Activated CD8-positive, alpha-beta memory T cell treated with anti-CD3 and anti-CD28 coated beads, Interleukin-2, amount 10 ng/mL, durations not matched to agents 7 days and 5 days (primary cell): ENCODE results near the gene MED10. TPM values are rescaled to one million over a fixed set of nuclear protein-coding genes. Genes with fewer than 3 reads are reported as not detected.

Experiments
- ATAC-seq: fragments of 150-1000 bp; cut with Tn5 transposase; one replicate; pipeline ENCODE4 v1.10.0; 2021; ENCODE audit warnings: moderate library complexity
- CTCF ChIA-PET: fragments of 350-600 bp; sonication (Branson Sonifier 250); formaldehyde crosslinking; loops from one replicate; lab custom pipeline; 2021; ENCODE audit warnings: antibody characterized with exemption; lab: Charles Lee
- DNase-seq: peaks from one replicate; pipeline ENCODE4 v3.0.0-alpha.2; 2020
- H3K27ac Mint-ChIP-seq: one replicate; pipeline ENCODE4 v1.8.0; 2021; ENCODE audit warnings: mild to moderate bottlenecking, mixed read lengths
- H3K27me3 Mint-ChIP-seq: one replicate; pipeline ENCODE4 v1.8.0; 2021; ENCODE audit warnings: mixed read lengths
- H3K36me3 Mint-ChIP-seq: one replicate; pipeline ENCODE4 v1.8.0; 2021; ENCODE audit warnings: mild to moderate bottlenecking, mixed read lengths
- H3K4me1 Mint-ChIP-seq: one replicate; pipeline ENCODE4 v1.8.0; 2021; ENCODE audit warnings: mixed read lengths
- H3K4me3 Mint-ChIP-seq: one replicate; pipeline ENCODE4 v1.8.0; 2021; ENCODE audit warnings: mild to moderate bottlenecking, moderate library complexity, mixed read lengths
- H3K9me3 Mint-ChIP-seq: one replicate; pipeline ENCODE4 v1.8.0; 2022; ENCODE audit warnings: low read depth, mixed read lengths
- total RNA-seq, 2 experiments: library from RNA; stranded (reverse); gene quantifications; one replicate each; pipeline ENCODE4 v1.2.3, GENCODE V29; 2021

Gene MED10
- total RNA-seq, 2 experiments from 2014 or later = 41.2 to 48.4 TPM

DNA sequence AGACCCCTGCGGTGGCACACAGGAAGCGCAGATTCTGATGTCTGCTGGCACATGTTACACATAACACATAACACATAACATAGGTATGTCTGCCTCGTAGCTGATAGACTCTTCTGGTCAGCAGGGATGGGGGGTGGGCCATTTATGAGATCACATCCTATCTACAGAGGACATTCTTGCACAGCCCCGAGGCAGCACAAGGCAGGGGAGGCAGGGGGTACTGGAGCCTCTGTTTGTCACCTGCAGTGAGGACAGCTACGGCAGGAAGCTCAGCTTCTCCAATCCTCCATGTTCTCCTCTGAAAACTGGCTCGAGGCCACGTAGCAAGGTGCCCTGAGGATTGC is 16.7 kb upstream of the MED10 start:
- ATAC-seq = no peak
- CTCF ChIA-PET = no interaction called here

DNA sequence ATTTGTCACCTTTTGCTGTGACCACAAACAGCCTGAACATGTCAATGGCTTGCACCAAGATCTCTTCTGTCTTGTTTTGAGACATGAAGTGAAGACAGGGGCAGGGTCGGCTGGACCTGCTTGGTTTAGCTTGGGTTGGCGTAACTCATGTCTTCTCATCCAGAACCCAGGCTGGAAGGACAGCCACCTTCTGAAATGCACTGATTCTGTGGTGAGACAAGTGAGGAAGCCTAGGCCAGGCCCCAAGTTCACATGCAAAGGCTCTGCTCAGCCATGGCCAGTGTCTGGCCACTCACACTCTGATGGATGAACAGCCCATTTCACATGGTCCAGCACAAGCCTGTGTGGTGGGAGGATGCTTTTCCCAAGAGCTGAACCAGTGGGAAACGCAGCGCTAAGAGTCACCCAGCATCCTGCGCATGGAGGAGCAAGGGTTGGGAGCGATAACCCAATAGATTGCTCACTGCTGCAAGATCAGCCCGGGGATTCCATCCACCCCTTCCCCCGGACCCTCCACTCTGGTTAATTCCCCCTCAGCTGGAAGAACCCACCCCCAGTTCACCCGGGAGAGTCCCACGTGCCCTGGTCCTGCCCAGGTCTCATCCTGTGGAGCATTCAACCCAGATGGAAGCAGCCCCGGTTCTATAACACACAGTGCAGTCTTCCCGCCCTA is 16.2 kb upstream of the MED10 start:
- H3K4me3 Mint-ChIP-seq = no peak overlapping the region
- CTCF ChIA-PET = no interaction called here
- H3K4me1 Mint-ChIP-seq = no peaks in the 10 kb centered on the region
- DNase-seq = no peak
- H3K27ac Mint-ChIP-seq = no peak overlapping the region
- H3K27me3 Mint-ChIP-seq = peaks cover 7% of the 10 kb centered on the region
- no peaks in the 10 kb centered on the region for H3K36me3 Mint-ChIP-seq
- H3K9me3 Mint-ChIP-seq = no peaks in the 10 kb centered on the region
- ATAC-seq = no peak

More for the DNA sequence above, 16.7 kb upstream of the MED10 start:
- DNase-seq = no peak
- H3K4me3 Mint-ChIP-seq = no peak overlapping the region
- H3K4me1 Mint-ChIP-seq = no peaks in the 10 kb centered on the region
- no peak overlapping the region for H3K27ac Mint-ChIP-seq
- H3K9me3 Mint-ChIP-seq = no peaks in the 10 kb centered on the region
- H3K27me3 Mint-ChIP-seq = peaks cover 6% of the 10 kb centered on the region
- H3K36me3 Mint-ChIP-seq = no peaks in the 10 kb centered on the region

DNA sequence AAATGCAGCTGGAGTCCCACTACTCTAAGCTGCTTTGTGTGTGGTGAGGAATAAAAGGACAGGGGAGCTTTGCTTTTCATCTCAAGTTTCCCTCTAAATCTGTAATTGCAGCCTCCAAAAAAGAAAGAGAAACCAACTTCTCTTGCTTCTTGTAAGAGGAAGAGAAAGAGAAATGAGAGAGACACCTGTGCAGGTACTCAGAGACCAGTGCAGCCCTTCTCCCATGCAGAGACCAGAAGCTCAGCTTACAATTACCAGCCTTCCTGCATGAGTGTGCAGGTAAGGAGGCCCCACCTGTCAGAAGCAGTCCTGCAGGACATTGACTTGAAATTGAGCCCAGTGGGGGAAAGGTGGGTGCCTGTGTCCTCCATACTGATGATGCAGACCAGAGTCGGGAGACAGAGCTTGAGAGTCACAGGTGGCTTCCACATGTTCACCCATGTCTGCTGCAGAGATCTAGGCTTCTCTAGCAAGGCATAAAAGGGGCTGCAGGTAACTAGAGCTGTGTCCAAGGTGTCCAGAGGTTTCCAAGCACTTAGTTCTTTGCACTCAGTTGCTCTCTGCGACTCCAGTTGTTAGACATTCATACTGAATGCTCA is 15.3 kb upstream of the MED10 start:
- ATAC-seq (no peak), DNase-seq (no peak)
- CTCF ChIA-PET = no interaction called here
- no peak overlapping the region for H3K4me3 Mint-ChIP-seq
- H3K27me3 Mint-ChIP-seq = peaks cover 10% of the 10 kb centered on the region
- no peak overlapping the region for H3K27ac Mint-ChIP-seq
- no peaks in the 10 kb centered on the region for H3K4me1 Mint-ChIP-seq
- H3K36me3 Mint-ChIP-seq = no peaks in the 10 kb centered on the region
- no peaks in the 10 kb centered on the region for H3K9me3 Mint-ChIP-seq

DNA sequence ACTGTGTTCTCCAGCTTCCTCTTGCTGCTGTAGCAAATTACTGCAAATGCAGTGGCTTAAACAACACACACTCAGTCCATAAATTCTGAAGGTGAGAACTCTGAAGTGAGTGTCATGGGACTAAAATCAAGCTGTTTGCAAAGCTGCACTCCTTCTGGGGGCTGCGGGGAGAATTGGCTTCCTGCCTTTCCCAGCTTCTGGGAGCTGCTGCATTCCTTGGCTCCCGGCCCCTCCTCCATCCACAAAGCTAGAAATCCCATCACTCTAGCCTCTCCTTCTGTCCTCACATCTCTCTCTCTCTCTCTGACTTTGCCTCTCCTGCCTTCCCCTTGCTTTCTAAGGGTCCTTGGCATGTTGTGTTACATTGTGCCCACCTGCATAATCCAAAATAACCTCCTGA is 14.2 kb upstream of the MED10 start:
- CTCF ChIA-PET = interaction anchor here (0.8 kb wide), 1 partner anchor 14 kb away, joined by 3 read pairs; the partner anchor contains the start of gene MED10
- DNase-seq (no peak), ATAC-seq (no peak)
- Mint-ChIP-seq H3K36me3 (no peaks in the 10 kb centered on the region), H3K4me1 (no peaks in the 10 kb centered on the region), H3K27me3 (peaks cover 10% of the 10 kb centered on the region), H3K27ac (no peak overlapping the region), H3K4me3 (no peak overlapping the region), H3K9me3 (no peaks in the 10 kb centered on the region)

DNA sequence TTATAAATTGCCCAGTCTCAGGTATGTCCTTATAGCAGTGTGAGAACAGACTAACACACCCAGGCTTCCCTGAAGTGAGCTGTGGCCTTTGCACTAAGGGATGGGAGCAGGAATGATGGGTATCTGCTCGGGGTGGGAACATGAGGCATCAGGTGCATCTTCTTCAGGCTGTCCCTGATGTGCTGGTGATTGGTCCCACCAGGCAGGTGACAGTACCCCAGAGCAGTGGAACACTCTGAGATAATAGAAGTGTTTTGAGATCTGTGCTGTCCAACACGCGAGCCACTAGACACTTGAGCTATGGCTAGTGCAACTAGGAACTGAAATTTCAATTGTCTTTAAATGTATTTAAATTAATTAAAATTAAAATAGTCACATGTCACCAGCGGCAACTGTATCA is 12.8 kb upstream of the MED10 start:
- Mint-ChIP-seq H3K27me3 (peaks cover 22% of the 10 kb centered on the region), H3K27ac (no peak overlapping the region), H3K36me3 (no peaks in the 10 kb centered on the region), H3K9me3 (no peaks in the 10 kb centered on the region), H3K4me3 (no peak overlapping the region), H3K4me1 (no peaks in the 10 kb centered on the region)
- DNase-seq = no peak
- CTCF ChIA-PET = no interaction called here
- ATAC-seq = no peak

DNA sequence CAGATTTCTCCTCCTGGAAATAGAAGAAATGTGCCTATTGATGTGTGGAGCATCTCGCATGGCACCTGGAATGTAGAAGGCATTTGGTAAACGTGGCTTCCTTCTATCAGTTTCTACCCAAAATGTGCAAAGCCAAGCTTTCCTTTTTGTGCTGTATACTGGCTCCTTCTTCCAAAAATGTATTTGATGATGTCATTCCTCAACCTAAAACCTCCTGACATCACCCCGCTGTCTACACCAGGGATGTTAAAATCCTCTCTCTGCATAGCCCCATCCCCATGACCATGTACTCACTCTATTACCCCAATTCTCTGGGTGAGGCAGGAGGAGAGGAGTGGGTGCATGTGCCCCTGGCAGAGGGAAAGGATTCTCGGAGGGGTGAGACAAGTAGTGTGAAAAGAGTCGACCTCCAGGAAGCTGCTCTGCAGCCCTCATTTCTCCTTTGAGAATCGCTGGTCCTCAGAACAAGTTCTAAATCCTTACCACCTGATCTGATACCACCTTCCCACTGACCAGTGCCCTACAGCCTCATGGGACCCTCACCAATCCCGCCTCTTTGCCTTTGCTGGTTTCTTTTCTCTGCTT is 11.7 kb upstream of the MED10 start:
- DNase-seq = no peak
- no peaks in the 10 kb centered on the region for H3K4me1 Mint-ChIP-seq
- no peaks in the 10 kb centered on the region for H3K9me3 Mint-ChIP-seq
- no peaks in the 10 kb centered on the region for H3K36me3 Mint-ChIP-seq
- H3K4me3 Mint-ChIP-seq = no peak overlapping the region
- no peak overlapping the region for H3K27ac Mint-ChIP-seq
- ATAC-seq = no peak
- CTCF ChIA-PET = no interaction called here
- peaks cover 29% of the 10 kb centered on the region for H3K27me3 Mint-ChIP-seq

DNA sequence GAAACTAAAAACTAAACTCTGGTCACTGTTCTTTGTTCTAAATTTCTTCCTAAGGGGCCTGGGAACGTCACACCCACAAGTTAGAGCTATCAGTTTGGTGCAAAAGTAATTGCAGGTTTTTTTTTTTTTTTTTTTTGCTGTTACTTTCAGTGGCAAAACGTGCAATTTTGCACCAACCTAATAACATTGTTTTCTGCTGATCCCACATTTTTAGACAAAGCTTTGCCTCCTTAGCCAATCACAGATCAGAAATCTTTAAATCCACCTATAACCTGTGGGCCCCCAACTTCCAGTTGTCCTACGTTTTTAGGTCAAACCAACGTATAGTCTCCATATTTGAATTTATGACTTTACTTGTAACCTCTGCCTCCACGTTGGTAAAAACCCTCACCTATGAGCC is 11.1 kb upstream of the MED10 start:
- peaks cover 29% of the 10 kb centered on the region for H3K27me3 Mint-ChIP-seq
- CTCF ChIA-PET = no interaction called here

DNA sequence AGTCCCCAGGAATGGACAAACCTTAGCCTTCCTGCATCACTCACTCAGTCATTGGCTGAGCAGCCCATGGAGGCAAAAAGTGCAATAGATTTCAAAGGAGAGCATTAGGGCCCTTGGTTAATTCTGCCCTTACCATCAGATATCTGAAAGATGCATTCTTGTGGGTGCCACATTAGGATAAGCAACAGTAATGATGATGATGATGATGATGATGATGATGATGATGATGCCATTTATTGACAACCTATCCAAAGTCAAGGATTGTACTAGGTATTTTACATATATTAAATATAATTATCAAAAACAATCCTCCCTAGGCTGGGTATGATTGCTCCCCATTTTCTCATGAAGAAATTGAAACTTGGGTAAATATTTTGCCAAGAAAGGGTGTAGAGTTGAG is 9.6 kb upstream of the MED10 start:
- H3K27ac Mint-ChIP-seq = no peak overlapping the region
- ATAC-seq (no peak), DNase-seq (no peak)
- peaks cover 41% of the 10 kb centered on the region for H3K27me3 Mint-ChIP-seq
- CTCF ChIA-PET = interaction anchor here (0.7 kb wide), 1 partner anchor 283 kb away, joined by 3 read pairs; no protein-coding TSS in a partner anchor
- peaks cover 2% of the 10 kb centered on the region for H3K4me1 Mint-ChIP-seq
- no peaks in the 10 kb centered on the region for H3K9me3 Mint-ChIP-seq
- no peak overlapping the region for H3K4me3 Mint-ChIP-seq
- H3K36me3 Mint-ChIP-seq = no peaks in the 10 kb centered on the region

More for the DNA sequence above, 11.1 kb upstream of the MED10 start:
- DNase-seq (no peak), ATAC-seq (no peak)
- Mint-ChIP-seq H3K4me1 (no peaks in the 10 kb centered on the region), H3K9me3 (no peaks in the 10 kb centered on the region), H3K4me3 (no peak overlapping the region), H3K36me3 (no peaks in the 10 kb centered on the region), H3K27ac (no peak overlapping the region)

DNA sequence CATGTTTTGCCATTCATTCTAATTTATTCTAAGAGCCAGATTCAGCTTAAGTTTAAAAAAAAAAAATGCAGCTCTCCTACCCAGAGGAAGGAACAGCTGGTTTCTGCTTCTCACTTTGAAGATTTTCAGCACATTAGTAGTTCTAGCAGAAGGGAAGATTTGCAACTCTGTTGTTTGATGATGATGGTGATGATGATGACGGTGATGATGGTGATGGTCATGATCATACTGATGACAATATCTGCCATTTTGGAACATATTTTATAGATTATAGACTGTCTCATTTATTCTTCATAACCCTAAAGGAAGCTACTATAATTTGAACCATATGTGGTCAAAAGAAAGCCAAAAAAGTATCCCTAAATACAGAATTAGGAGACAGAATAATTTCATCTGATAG is 7.9 kb upstream of the MED10 start:
- H3K4me1 Mint-ChIP-seq = peaks cover 2% of the 10 kb centered on the region
- H3K27me3 Mint-ChIP-seq = peaks cover 44% of the 10 kb centered on the region
- H3K27ac Mint-ChIP-seq = no peak overlapping the region
- CTCF ChIA-PET = interaction anchor here (1.5 kb wide), 1 partner anchor 32 kb away, joined by 3 read pairs; no protein-coding TSS in a partner anchor
- DNase-seq (no peak), ATAC-seq (no peak)
- no peaks in the 10 kb centered on the region for H3K9me3 Mint-ChIP-seq
- no peaks in the 10 kb centered on the region for H3K36me3 Mint-ChIP-seq
- H3K4me3 Mint-ChIP-seq = no peak overlapping the region

DNA sequence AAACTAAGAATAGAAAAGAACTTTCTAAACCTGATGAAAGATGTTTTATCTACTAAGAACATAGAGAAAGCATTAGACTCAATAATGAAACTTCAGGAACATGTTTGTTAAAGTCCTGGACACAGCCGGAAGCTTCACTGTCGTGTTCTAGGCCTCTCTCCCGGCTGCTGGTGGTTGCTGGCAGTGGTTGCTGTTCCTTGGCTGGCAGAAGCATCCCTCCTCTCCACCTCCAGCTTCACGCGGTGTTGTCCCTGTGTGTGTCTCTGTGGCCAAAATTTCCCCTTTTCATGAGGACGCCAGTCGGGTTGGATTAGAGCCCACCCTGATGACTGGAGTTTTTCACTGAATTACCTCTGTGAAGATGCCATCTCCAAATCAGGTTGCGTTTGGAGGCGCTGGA is 6.5 kb upstream of the MED10 start:
- peaks cover 44% of the 10 kb centered on the region for H3K27me3 Mint-ChIP-seq
- ATAC-seq = no peak
- no peak overlapping the region for H3K27ac Mint-ChIP-seq
- H3K4me1 Mint-ChIP-seq = peaks cover 2% of the 10 kb centered on the region
- no peaks in the 10 kb centered on the region for H3K9me3 Mint-ChIP-seq
- no peak overlapping the region for H3K4me3 Mint-ChIP-seq
- CTCF ChIA-PET = no interaction called here
- DNase-seq = no peak
- H3K36me3 Mint-ChIP-seq = peaks cover 4% of the 10 kb centered on the region

DNA sequence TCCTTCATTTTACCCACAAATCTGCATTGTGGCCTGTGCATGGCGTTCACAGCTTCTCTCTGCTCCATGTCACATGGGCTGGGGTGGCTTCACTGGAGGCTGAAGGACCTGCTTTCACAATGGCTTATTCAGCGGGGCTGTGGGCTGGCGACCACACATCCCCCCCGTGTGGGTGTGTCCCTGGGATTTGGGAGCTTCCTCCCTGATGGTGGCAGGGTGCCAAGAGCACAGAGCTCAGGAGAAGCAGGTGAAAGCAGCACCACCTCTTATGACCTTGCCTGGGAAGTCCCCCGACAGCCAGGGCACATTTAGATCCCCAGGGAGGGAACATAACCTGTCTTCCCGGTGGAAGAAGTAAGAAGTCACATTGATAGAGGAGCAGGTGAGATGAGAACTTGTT is 5.0 kb upstream of the MED10 start:
- H3K27me3 Mint-ChIP-seq = peaks cover 38% of the 10 kb centered on the region
- CTCF ChIA-PET = no interaction called here
- no peak for DNase-seq
- H3K27ac Mint-ChIP-seq = no peak overlapping the region
- no peaks in the 10 kb centered on the region for H3K9me3 Mint-ChIP-seq
- no peak overlapping the region for H3K4me3 Mint-ChIP-seq
- ATAC-seq = no peak
- H3K36me3 Mint-ChIP-seq = peaks cover 6% of the 10 kb centered on the region
- H3K4me1 Mint-ChIP-seq = peaks cover 11% of the 10 kb centered on the region

DNA sequence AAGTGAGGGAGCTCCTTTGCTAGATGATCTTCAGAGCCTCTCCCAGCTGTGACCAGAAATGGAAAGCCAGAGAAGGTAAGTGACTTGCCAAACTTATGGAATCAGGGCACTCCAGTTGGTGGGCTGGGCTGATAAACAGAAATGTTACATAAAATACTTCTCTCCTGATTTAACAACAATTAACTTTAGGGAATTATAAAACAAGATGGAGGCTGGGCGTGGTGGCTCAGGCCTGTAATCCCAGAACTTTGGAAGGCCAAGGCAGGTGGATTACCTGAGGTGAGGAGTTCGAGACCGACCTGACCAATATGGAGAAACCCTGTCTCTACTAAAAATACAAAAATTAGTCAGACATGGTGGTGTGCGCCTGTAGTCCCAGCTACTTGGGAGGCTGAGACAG is 899 bp upstream of the MED10 start:
- CTCF ChIA-PET = no interaction called here
- ATAC-seq = no peak

DNA sequence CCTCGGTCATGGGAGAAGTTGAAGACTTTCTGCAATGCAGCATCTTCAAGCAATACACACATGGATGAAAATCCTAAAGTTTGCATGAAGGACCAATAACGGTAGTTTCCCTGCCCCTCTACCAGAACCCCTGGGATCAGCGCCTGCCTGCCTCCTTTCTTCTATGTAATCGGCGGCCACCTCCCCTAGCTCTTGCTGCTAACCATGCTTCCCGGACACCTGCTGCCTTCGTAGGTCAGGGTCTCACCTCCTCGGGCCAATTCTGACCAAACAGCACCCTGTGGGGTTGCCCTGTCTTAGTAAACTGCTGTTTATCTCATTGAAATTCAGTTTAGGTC is 388 bp upstream of the MED10 start:
- Mint-ChIP-seq H3K4me1 (peaks cover 45% of the 10 kb centered on the region), H3K27me3 (peaks cover 15% of the 10 kb centered on the region), H3K36me3 (peaks cover 41% of the 10 kb centered on the region), H3K9me3 (no peaks in the 10 kb centered on the region), H3K27ac (peak overlapping the region; percentile 93), H3K4me3 (peak overlapping the region; percentile 94)
- no peak for DNase-seq
- ATAC-seq = peak; percentile 18
- CTCF ChIA-PET = interaction anchor here (1.0 to 1.1 kb wide), 3 partner anchors 14 to 254 kb away, joined by 3 to 4 read pairs (median 3); partner anchors contain the start of gene NSUN2

More for the DNA sequence above, 899 bp upstream of the MED10 start:
- peaks cover 36% of the 10 kb centered on the region for H3K36me3 Mint-ChIP-seq
- peaks cover 19% of the 10 kb centered on the region for H3K27me3 Mint-ChIP-seq
- H3K9me3 Mint-ChIP-seq = no peaks in the 10 kb centered on the region
- no peak for DNase-seq
- peaks cover 40% of the 10 kb centered on the region for H3K4me1 Mint-ChIP-seq
- H3K4me3 Mint-ChIP-seq = peak overlapping the region; percentile 94
- H3K27ac Mint-ChIP-seq = peak overlapping the region; percentile 93

DNA sequence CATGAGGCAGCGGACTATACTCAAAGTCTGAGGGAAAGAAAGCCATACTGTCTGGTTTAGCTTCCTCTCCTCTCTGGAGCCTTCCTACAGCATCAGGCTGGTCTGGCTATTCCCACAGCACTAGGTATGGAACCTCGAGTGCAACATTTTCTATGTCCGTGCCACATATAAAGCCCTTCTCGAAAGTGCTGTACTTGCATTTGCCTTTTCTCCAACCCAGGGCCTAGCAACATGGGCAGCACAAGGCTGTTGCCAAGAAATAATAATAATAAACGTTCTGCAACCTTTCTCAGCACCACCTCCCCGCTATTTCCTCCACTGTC is 804 bp downstream of the MED10 start:
- Mint-ChIP-seq H3K36me3 (peaks cover 52% of the 10 kb centered on the region), H3K9me3 (no peaks in the 10 kb centered on the region), H3K4me3 (peak overlapping the region; percentile 94), H3K27ac (peak overlapping the region; percentile 93), H3K27me3 (peaks cover 5% of the 10 kb centered on the region), H3K4me1 (peaks cover 50% of the 10 kb centered on the region)
- CTCF ChIA-PET = interaction anchor here (0.7 kb wide), 1 partner anchor 9 kb away, joined by 3 read pairs; no protein-coding TSS in a partner anchor
- DNase-seq (no peak), ATAC-seq (no peak)
